ENCODE results near the gene BGN. TPM values are rescaled to one million over a fixed set of nuclear protein-coding genes. Genes with fewer than 3 reads are reported as not detected.

The BGN gene
- total and polyA plus RNA-seq, 2 experiments from 2014 or later, result 0.87 to 1.8 TPM

- H3K4me1 Mint-ChIP-seq, result no peaks in the 10 kb centered on the region
- no peaks in the 10 kb centered on the region for H3K27me3 ChIP-seq (ENCODE audit: insufficient read depth)
- no peaks in the 10 kb centered on the region for H3F3A ChIP-seq (replicated peaks; ENCODE audit: low read depth)
- no peaks in the 10 kb centered on the region for H3K36me3 Mint-ChIP-seq (ENCODE audit: low read depth)
- no peak overlapping the region for H2AFZ ChIP-seq
- no peak for DNase-seq (ENCODE audit: low spot score)
- no peak for TF ChIP-seq ZNF331 (CRISPR knock-in tag; IDR thresholded peaks at IDR 0.05; ENCODE audit: low read depth)
- no peak for TF ChIP-seq REST (IDR thresholded peaks at IDR 0.05; ENCODE audit: unreplicated experiment)
- TF ChIP-seq POLR2AphosphoS5 (IDR thresholded peaks at IDR 0.05; ENCODE audit: low read depth), result no peak
- TF ChIP-seq ZNF462 (CRISPR knock-in tag; IDR thresholded peaks at IDR 0.05), result no peak
- TF ChIP-seq, protein P1, sequence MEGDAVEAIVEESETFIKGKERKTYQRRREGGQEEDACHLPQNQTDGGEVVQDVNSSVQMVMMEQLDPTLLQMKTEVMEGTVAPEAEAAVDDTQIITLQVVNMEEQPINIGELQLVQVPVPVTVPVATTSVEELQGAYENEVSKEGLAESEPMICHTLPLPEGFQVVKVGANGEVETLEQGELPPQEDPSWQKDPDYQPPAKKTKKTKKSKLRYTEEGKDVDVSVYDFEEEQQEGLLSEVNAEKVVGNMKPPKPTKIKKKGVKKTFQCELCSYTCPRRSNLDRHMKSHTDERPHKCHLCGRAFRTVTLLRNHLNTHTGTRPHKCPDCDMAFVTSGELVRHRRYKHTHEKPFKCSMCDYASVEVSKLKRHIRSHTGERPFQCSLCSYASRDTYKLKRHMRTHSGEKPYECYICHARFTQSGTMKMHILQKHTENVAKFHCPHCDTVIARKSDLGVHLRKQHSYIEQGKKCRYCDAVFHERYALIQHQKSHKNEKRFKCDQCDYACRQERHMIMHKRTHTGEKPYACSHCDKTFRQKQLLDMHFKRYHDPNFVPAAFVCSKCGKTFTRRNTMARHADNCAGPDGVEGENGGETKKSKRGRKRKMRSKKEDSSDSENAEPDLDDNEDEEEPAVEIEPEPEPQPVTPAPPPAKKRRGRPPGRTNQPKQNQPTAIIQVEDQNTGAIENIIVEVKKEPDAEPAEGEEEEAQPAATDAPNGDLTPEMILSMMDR (conservative IDR thresholded peaks at IDR 0.05; ENCODE audit: low read depth in 2 of 2), result no peak
- TF ChIP-seq CREB1 (CRISPR knock-in tag; IDR thresholded peaks at IDR 0.05; ENCODE audit: low read depth), result no peak
- no peak for TF ChIP-seq STAT1 (IDR thresholded peaks at IDR 0.05; ENCODE audit: unreplicated experiment)
- no peak for TF ChIP-seq ETS1 (IDR thresholded peaks at IDR 0.05)
- TF ChIP-seq NANOG (IDR thresholded peaks at IDR 0.05; ENCODE audit: borderline replicate concordance), result no peak
- TF ChIP-seq EZH2phosphoT487 (IDR thresholded peaks at IDR 0.05; ENCODE audit: unreplicated experiment), result no peak
- no peak for TF ChIP-seq JUNB (IDR thresholded peaks at IDR 0.05; ENCODE audit: unreplicated experiment)
- TF ChIP-seq EZH2 (IDR thresholded peaks at IDR 0.05; ENCODE audit: low read depth, unreplicated experiment), result no peak
- peaks cover 2% of the 10 kb centered on the region for H3K27me3 Mint-ChIP-seq (ENCODE audit: insufficient read depth, low read depth, poor library complexity)
- H3K27ac Mint-ChIP-seq, result no peak overlapping the region
- H4K20me1 ChIP-seq (replicated peaks; ENCODE audit: insufficient read depth), result no peaks in the 10 kb centered on the region
- H3K4me1 ChIP-seq (ENCODE audit: insufficient read depth), result no peaks in the 10 kb centered on the region
- H3K4me2 ChIP-seq, result no peak overlapping the region
- H3K4me3 ChIP-seq, result no peak overlapping the region
- ATAC-seq, result no peak
- no peaks in the 10 kb centered on the region for H3K9me2 ChIP-seq (ENCODE audit: insufficient read depth)
- no peaks in the 10 kb centered on the region for H3K9me3 Mint-ChIP-seq
- H3K79me2 ChIP-seq (replicated peaks; ENCODE audit: insufficient read depth), result no peaks in the 10 kb centered on the region
- H3K36me3 ChIP-seq (ENCODE audit: insufficient read depth), result no peaks in the 10 kb centered on the region
- H3K4me3 Mint-ChIP-seq, result no peak overlapping the region
- H3K27ac ChIP-seq (ENCODE audit: low read depth), result no peak overlapping the region
Observed at GRCh38 chrX:153544727-153545126, 49.9 kb downstream of the BGN start.

Data from GM23338 (cell line).